Neural progenitor cell (in vitro differentiated cells): ENCODE results near the gene VANGL2. TPM values are rescaled to one million over a fixed set of nuclear protein-coding genes. Genes with fewer than 3 reads are reported as not detected.

Source experiments
- DNase-seq: peaks from one replicate; pipeline ENCODE4 v3.0.0-alpha.2; 2016; ENCODE audit warnings: low spot score
- H2AFZ ChIP-seq: fragments of 200-600 bp; sonication (generic); replicated peaks from 2 replicates; pipeline ENCODE4 v1.6.1; 2016; ENCODE audit warnings: antibody characterized with exemption
- H3F3A ChIP-seq: fragments of 200-600 bp; sonication (generic); 2 replicates; pipeline ENCODE4 v1.6.1; 2016; ENCODE audit warnings: antibody characterized with exemption, low read depth
- H3K27ac ChIP-seq: fragments of 200-600 bp; sonication (generic); 2 replicates; pipeline ENCODE4 v1.5.1; 2016; ENCODE audit warnings: mild to moderate bottlenecking
- H3K27me3 ChIP-seq: fragments of 200-600 bp; sonication (generic); 2 replicates; pipeline ENCODE4 v1.6.1; 2016; ENCODE audit warnings: mild to moderate bottlenecking, moderate library complexity
- H3K36me3 ChIP-seq: fragments of 200-600 bp; sonication (generic); 2 replicates; pipeline ENCODE4 v1.5.1; 2016
- H3K4me1 ChIP-seq: fragments of 200-600 bp; sonication (generic); 2 replicates; pipeline ENCODE4 v1.6.1; 2016; ENCODE audit warnings: mixed run types
- H3K4me2 ChIP-seq: fragments of 200-600 bp; sonication (generic); 2 replicates; pipeline ENCODE4 v1.6.1; 2016
- H3K4me3 ChIP-seq: fragments of 200-600 bp; sonication (generic); 2 replicates; pipeline ENCODE4 v1.5.1; 2016
- H3K79me2 ChIP-seq: fragments of 200-600 bp; sonication (generic); 2 replicates; pipeline ENCODE4 v1.6.1; 2016; ENCODE audit warnings: low read depth
- H3K9ac ChIP-seq: fragments of 200-600 bp; sonication (generic); 2 replicates; pipeline ENCODE4 v1.6.1; 2016
- H3K9me3 ChIP-seq: fragments of 200-600 bp; sonication (generic); 2 replicates; pipeline ENCODE4 v1.5.1; 2016; ENCODE audit warnings: low read depth
- H4K20me1 ChIP-seq: fragments of 200-600 bp; sonication (generic); 2 replicates; pipeline ENCODE4 v1.6.1; 2016; ENCODE audit warnings: low read depth
- H3K27ac Mint-ChIP-seq: 3 replicates; pipeline ENCODE4 v1.8.0; 2021; ENCODE audit warnings: mixed read lengths
- H3K27me3 Mint-ChIP-seq: 2 replicates; pipeline ENCODE4 v1.8.0; 2022; ENCODE audit warnings: low read depth, mild to moderate bottlenecking, inconsistent platforms, moderate library complexity, mixed read lengths; ENCODE audit not compliant: insufficient read depth
- H3K36me3 Mint-ChIP-seq: 3 replicates; pipeline ENCODE4 v1.8.0; 2021; ENCODE audit warnings: mixed read lengths
- H3K4me1 Mint-ChIP-seq: 3 replicates; pipeline ENCODE4 v1.8.0; 2021; ENCODE audit warnings: mixed read lengths
- H3K4me3 Mint-ChIP-seq: 3 replicates; pipeline ENCODE4 v1.8.0; 2021; ENCODE audit warnings: mild to moderate bottlenecking, moderate library complexity, mixed read lengths
- H3K9me3 Mint-ChIP-seq: 3 replicates; pipeline ENCODE4 v1.8.0; 2020; ENCODE audit warnings: mixed read lengths
- EZH2 ChIP-seq: fragments of 200-600 bp; sonication (generic); IDR thresholded peaks from 2 replicates; pipeline ENCODE4 v1.6.1; 2017; ENCODE audit warnings: antibody characterized with exemption, mild to moderate bottlenecking, moderate library complexity
- EZH2phosphoT487 ChIP-seq: fragments of 200-600 bp; sonication (generic); IDR thresholded peaks from 2 replicates; pipeline ENCODE4 v1.6.1; 2017; ENCODE audit warnings: antibody characterized with exemption
- total RNA-seq: library from RNA; depleted of rRNA; stranded (reverse); fragments of >200 nt; gene quantifications from 2 replicates; pipeline ENCODE4 v1.2.3, GENCODE V29; 2015; ENCODE audit warnings: low replicate concordance
- TF ChIP-seq, protein P1 (sequence below): fragments of 200-600 bp; sonication (generic); IDR thresholded peaks from 2 replicates; pipeline ENCODE4 v1.5.1; 2017; ENCODE audit warnings: antibody characterized with exemption, mild to moderate bottlenecking

Gene VANGL2
- total RNA-seq, 1 donor from 2014 or later: 23.0 TPM

DNA sequence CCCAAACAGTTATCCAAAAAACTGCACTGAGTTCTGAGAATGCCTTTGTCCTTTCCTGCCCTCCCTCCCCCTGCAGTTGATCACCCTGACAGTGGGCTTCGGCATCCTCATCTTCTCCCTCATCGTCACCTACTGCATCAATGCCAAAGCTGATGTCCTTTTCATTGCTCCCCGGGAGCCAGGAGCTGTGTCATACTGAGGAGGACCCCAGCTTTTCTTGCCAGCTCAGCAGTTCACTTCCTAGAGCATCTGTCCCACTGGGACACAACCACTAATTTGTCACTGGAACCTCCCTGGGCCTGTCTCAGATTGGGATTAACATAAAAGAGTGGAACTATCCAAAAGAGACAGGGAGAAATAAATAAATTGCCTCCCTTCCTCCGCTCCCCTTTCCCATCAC, 42.3 kb upstream of the VANGL2 start:
- Histone ChIP-seq H3K4me1 (peaks cover 18% of the 10 kb centered on the region), H3K9me3 (no peaks in the 10 kb centered on the region), H3K4me2 (no peak overlapping the region), H3K9ac (no peak overlapping the region), H4K20me1 (no peaks in the 10 kb centered on the region), H2AFZ (no peak overlapping the region), H3K79me2 (no peaks in the 10 kb centered on the region), H3K27ac (no peak overlapping the region), H3K4me3 (no peak overlapping the region), H3F3A (peaks cover 19% of the 10 kb centered on the region), H3K36me3 (peaks cover 11% of the 10 kb centered on the region), H3K27me3 (no peaks in the 10 kb centered on the region)
- Mint-ChIP-seq H3K36me3 (peaks cover 34% of the 10 kb centered on the region), H3K9me3 (no peaks in the 10 kb centered on the region), H3K4me1 (peaks cover 13% of the 10 kb centered on the region), H3K27me3 (peaks cover 6% of the 10 kb centered on the region), H3K4me3 (no peak overlapping the region), H3K27ac (no peak overlapping the region)
- TF ChIP-seq, protein P1, sequence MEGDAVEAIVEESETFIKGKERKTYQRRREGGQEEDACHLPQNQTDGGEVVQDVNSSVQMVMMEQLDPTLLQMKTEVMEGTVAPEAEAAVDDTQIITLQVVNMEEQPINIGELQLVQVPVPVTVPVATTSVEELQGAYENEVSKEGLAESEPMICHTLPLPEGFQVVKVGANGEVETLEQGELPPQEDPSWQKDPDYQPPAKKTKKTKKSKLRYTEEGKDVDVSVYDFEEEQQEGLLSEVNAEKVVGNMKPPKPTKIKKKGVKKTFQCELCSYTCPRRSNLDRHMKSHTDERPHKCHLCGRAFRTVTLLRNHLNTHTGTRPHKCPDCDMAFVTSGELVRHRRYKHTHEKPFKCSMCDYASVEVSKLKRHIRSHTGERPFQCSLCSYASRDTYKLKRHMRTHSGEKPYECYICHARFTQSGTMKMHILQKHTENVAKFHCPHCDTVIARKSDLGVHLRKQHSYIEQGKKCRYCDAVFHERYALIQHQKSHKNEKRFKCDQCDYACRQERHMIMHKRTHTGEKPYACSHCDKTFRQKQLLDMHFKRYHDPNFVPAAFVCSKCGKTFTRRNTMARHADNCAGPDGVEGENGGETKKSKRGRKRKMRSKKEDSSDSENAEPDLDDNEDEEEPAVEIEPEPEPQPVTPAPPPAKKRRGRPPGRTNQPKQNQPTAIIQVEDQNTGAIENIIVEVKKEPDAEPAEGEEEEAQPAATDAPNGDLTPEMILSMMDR: no peak
- no peak for TF ChIP-seq EZH2phosphoT487
- no peak for TF ChIP-seq EZH2
- no peak for DNase-seq

DNA sequence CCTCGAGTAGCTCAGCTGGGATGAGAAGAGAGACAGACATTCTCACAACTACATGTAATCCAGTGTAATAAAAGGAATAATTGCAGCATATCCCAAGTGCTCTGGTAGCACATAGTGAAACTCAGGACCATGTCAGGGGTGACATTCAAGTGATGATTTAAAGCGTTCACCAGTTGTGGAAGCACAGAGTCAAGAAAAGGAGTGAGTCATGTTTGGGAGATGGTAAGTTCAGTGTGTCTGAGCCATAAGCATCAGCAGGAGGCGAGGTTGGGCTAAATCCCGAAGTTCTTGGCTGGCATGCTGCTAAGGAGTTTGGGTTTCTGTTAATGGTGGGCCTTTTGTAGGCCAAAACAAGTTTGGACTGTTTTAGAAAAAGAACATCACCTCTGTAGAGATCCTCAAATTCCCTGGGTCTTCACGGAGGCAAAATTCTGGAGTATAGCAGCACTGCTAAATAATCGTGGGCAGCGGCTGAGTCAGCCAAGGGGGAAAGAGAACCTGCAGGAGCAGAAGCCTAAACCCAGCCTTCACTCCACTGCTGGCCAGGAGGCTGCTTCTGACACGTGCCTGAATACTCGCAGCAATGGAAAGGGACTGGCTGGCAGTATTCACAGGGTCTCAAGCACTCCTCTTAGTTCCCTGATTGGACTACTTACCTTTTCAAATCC, 40.7 kb upstream of the VANGL2 start:
- H3K27me3 ChIP-seq: no peaks in the 10 kb centered on the region
- no peak overlapping the region for H3K4me2 ChIP-seq
- no peaks in the 10 kb centered on the region for H3K9me3 Mint-ChIP-seq
- TF ChIP-seq EZH2phosphoT487 (no peak), EZH2 (no peak)
- TF ChIP-seq, protein P1: no peak
- no peak overlapping the region for H3K9ac ChIP-seq
- no peak overlapping the region for H2AFZ ChIP-seq
- H3K36me3 Mint-ChIP-seq: peaks cover 25% of the 10 kb centered on the region
- H3K27ac ChIP-seq: no peak overlapping the region
- no peaks in the 10 kb centered on the region for H3K9me3 ChIP-seq
- no peak for DNase-seq
- no peaks in the 10 kb centered on the region for H3K79me2 ChIP-seq
- H3F3A ChIP-seq: peaks cover 17% of the 10 kb centered on the region
- H3K27me3 Mint-ChIP-seq: peaks cover 6% of the 10 kb centered on the region
- H3K4me1 Mint-ChIP-seq: peaks cover 24% of the 10 kb centered on the region
- no peaks in the 10 kb centered on the region for H4K20me1 ChIP-seq
- H3K36me3 ChIP-seq: peaks cover 10% of the 10 kb centered on the region
- no peak overlapping the region for H3K4me3 Mint-ChIP-seq
- peaks cover 22% of the 10 kb centered on the region for H3K4me1 ChIP-seq
- H3K27ac Mint-ChIP-seq: no peak overlapping the region
- H3K4me3 ChIP-seq: no peak overlapping the region

DNA sequence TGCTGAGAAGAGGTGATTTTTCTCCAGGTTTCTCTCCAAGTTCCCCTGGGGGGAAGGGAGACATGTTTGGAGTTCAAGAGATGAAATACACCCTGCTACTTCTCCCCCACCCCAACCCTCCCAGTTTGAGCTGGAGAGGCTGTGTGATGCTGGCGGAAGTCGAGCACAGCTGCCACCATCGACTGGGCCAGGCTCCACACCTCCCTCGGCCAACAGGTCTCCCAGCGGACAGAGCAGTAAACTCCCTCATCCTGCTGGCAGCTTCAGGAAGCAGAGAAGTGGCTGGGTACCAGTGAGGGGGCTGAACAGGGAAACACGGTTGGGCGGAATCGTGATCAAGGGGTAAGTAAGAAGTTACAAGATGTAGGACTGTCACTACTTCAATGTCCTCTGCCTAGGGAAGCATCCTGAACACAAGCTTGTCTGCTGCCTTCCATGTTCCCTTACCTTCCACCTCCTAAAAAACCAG, 40.1 kb upstream of the VANGL2 start:
- TF ChIP-seq EZH2 (no peak), EZH2phosphoT487 (no peak)
- TF ChIP-seq, protein P1: no peak
- H4K20me1 ChIP-seq: no peaks in the 10 kb centered on the region
- H2AFZ ChIP-seq: no peak overlapping the region
- no peak for DNase-seq
- no peak overlapping the region for H3K9ac ChIP-seq
- peaks cover 22% of the 10 kb centered on the region for H3K4me1 ChIP-seq
- H3K36me3 ChIP-seq: peaks cover 5% of the 10 kb centered on the region
- H3K4me3 ChIP-seq: no peak overlapping the region
- H3K79me2 ChIP-seq: no peaks in the 10 kb centered on the region
- Mint-ChIP-seq H3K4me1 (peaks cover 28% of the 10 kb centered on the region), H3K27ac (no peak overlapping the region), H3K4me3 (no peak overlapping the region), H3K36me3 (peaks cover 22% of the 10 kb centered on the region), H3K27me3 (peaks cover 8% of the 10 kb centered on the region), H3K9me3 (no peaks in the 10 kb centered on the region)
- H3K9me3 ChIP-seq: no peaks in the 10 kb centered on the region
- H3K27ac ChIP-seq: no peak overlapping the region
- H3K4me2 ChIP-seq: no peak overlapping the region
- H3K27me3 ChIP-seq: no peaks in the 10 kb centered on the region
- H3F3A ChIP-seq: peaks cover 17% of the 10 kb centered on the region
